GDM1 (cell line): ENCODE results near the gene KCNN3.

Experiments
- DNase-seq: peaks from one replicate; lab custom pipeline; 2025; lab: John Stamatoyannopoulos, UW

Gene KCNN3

DNA sequence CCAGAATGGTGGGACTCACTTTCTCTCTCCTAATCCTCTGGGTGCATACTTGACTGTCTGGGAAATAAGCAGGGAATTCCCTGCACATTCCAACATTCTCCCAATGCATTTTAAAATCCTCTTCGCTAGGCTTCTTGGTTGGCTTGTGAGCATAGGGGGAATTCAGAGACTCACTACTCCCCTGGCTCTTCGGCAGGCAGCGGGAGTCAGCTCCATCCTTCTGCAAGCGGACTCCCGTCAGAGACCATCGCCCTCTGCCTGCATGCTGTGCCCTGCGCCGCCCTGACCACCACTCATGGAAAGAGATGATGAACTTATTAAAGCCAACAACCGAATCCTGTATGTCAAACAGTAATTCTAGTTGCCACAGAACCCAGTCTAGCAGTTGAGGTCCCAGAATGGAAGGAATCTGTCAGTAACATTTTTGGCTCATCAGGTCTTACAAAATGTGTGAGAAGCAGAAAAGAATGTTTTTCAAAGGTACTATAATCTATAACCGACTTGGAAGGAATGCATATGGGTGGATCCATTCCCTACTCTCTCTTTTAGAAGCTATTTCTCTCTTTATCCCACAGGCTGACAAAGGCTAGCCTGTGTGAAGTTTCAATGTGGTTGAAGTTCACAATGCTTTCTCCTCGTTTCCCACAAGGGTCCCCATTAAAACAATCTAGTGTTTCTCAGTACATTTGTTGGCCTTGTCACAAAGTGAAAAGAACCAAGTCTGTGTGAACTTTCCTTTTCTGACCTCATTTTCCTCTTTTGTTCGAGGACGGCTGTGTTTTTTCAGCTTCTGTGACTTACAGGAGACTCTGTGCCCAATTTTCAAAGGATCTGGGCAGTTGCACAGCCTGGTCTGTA is 143.0 kb downstream of the KCNN3 start:
- DNase-seq: no peak

GRCh38 chr1:154726443-154726842 is 143.6 kb downstream of the KCNN3 start:
- DNase-seq: no peak

DNA sequence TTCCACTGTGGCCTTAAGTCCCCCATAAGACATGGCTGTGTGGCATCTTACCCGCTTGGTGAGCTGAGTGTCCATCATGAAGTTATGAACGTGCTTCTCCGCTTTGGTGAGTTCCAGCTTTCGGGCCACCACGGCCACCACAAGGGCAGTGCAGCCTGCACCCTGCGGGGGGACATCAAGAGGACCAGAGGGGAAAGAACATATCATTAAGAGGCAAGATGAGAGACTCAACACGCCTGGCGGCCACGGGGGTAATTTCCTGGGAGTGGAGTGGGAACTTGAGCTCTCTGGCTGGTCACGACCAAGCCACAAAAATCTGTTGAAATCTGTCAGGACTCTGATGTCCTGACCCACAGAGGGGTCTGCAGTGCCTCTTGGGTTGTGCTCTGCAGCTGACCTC is 144.2 kb downstream of the KCNN3 start:
- no peak for DNase-seq

GRCh38 chr1:154720328-154721297 is 149.5 kb downstream of the KCNN3 start:
- DNase-seq: peak; percentile 61

DNA sequence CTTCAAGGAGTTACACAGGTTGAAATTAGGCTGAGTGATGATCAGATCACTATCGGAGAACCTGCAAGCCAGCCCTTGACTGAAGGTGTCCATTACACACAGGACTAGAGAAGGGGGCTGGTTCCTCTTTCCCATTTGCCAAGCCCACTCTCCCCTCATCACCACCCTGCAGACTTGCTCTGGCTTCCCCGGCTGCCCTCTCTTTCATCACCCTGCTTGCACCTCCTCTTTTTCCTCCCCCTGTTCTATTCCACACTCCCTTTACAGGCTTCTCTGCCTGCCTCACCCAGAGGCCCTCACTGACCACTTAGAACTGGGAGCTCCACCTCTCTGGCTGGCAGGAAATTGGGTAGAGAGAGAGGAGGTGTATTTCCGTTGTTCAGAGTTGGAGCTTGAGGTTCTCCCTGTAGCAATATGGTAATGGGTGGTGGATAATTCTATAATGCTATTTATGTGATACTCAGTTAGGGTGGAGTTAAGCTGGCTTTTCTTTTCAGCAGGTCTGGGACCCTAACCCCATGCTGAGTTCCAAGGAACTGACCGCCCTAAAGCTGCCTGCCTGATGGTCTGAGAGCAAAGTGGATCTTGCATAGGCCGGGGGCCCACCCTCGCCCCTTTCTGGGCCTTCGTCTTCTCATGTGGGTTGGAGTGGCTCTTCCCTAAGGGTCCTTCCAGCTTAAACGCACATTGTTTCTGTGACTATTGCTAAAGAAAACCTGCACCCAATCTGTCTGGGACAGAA is 150.3 kb downstream of the KCNN3 start:
- DNase-seq: no peak

- DNase-seq: no peak
These were observed 151.5 kb downstream of the KCNN3 start for GRCh38 chr1:154718566-154718965.

DNA sequence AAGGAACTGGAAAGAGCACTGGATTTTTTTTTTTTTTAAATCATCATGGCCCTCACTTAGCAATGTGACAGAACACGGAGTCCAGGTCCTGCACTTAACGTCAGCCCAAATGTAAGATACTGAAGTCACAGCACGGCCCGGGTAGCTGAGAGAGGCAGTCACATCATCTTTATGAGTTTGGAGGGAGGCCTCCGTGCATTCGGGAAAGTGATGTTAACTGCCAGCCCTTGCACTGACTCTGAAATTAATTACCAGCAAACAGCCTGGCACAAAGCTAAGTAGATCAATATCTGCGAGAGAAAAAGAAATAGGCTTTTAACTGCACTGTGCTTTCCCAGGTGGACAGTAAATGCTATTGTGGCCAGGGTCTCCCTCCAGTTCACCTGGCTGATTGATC is 152.6 kb downstream of the KCNN3 start:
- DNase-seq: no peak

DNA sequence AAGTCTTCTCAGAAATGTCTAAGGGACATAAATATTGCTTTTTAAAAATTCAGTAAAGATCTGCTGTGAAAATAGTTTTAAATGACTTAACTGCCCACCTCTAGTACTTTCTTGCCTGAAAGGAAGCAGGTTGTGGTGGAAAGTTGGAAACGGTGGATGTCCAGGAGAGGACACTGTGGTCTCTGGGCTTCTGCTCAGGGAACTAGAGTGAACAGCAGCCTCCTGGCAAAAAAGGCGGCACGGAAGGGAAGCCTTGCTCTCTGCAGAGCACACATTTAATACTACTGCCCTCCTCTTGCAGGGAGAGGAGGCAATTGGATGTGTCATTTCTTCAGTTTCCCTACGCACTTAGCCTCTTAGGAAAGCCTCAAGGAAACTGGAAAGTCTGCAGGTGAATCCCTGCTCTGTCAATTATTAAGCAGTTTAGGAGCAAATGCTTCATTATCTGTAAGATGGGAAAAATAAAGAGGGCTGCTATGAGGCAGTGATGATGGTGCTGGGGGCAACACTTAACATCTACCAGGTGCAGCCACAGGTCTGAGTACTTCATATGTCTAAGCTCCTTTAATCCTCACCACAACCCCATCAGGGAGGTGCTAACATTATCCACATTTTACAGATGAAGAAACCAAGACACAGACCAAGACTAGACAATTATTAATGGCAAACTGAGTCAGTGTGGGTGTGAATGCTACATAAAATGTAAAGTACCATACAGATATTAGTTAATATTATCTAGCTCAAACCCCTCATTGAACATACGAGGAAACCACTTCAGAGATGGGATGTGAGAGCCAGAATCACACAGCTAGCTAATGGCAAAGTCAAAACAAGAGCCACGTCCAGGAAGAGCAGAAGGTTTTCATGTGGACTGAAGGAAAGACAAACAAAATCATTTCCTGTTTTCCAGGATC is 153.2 kb downstream of the KCNN3 start:
- no peak for DNase-seq

DNA sequence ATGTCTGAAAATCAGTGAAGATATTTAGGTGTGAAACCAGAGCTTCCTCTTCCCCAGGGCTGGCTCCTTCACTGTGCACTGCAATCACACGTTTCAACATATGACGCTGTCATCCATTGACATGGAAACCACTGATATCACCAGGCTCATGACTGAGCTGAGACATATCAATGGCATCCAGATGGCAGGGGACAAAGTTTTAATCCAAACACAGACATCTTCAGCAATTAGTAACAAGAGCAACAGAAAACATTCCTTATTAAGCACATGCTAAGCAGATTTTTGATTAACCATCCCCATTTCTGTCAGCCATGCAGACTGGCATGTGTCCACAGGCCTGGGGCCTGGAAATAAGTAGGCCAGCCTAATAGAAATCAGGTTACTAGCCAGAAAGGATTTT is 154.1 kb downstream of the KCNN3 start:
- DNase-seq: no peak

GRCh38 chr1:154715385-154715784 is 154.7 kb downstream of the KCNN3 start:
- no peak for DNase-seq

DNA sequence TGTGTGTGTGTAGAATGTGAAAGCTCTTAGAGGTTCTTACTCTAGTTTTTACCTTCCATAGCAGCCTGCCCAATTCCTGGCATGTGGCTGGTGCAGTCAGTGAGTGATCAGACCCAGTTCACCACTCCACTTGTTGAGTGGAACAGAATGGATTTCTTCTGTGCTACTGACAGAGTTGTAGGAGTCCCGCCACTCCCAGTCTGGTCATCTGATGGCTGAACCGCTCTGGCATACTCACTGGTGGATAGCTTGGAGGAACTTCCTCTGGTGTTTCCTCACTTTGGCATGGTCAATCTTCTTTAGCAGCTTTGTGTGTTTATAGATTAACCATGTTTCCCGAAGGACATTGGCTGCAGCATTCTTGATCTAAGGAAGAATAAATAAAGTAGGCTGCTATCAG is 155.4 kb downstream of the KCNN3 start:
- DNase-seq: no peak

GRCh38 chr1:154714052-154714623 is 155.9 kb downstream of the KCNN3 start:
- no peak for DNase-seq

DNA sequence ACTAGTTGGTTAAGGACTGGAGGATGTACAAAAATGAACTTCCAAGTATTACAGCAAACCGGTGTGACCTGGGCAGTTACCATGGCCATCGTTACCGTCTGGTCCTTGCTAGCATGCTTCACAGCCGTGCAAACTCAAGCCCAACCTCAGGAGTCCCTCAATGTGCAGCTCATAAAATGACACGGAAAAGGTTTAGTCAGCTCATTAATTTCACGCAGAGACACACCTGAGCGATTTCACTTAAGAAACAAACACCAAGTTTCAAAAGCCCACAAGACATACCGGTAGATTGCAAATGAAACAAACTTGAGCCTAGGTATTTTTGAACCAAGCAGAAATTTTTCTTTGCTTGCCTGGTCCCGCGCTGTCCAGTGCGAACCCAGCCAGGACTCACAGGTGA is 157.1 kb downstream of the KCNN3 start:
- no peak for DNase-seq

- DNase-seq: no peak
These were observed 157.8 kb downstream of the KCNN3 start for GRCh38 chr1:154712166-154712810.

GRCh38 chr1:154711416-154711815 is 158.7 kb downstream of the KCNN3 start:
- DNase-seq: no peak

DNA sequence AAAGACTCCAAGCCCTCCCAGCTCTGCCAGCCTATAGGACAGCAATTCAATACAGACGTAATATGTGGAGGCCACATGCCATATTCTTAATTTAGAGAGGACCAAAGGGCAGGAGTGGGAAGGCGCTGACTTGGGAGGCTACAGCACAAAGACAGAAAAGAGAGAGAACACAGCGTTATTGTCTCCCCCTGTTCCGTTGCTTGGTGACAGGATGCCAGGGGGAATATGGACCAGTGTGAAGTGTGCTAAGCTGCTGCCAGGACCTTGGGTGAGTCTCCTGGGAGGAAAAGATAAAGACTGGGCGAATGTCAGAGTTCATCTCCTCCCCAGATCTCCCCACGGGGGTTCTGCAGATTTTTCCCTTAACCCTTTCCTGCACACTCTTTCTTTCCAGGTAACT is 160.0 kb downstream of the KCNN3 start:
- DNase-seq: no peak

GRCh38 chr1:154707901-154708463 is 162.1 kb downstream of the KCNN3 start:
- DNase-seq: no peak

DNA sequence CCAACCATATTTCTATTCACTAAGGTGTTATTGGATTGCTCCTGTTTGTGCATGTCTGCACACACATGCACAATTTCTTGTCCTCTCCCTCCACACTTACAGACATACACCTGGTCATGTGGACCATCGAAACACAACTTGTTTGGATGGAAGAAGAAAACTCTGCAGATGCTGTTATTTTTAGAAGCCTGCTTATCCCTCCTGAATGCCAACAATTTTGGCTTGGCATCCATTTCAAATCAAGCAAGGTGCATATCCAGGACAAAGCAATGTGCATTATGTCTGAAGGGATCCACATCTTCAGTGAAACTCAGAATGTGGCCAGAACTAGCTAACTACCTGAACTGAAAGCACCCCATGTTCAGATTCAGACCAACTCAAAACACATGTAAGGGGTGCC is 163.2 kb downstream of the KCNN3 start:
- no peak for DNase-seq

- DNase-seq: no peak
These were observed 164.5 kb downstream of the KCNN3 start for GRCh38 chr1:154705544-154705943.

GRCh38 chr1:154703170-154703569 is 166.9 kb downstream of the KCNN3 start:
- DNase-seq: no peak
